Breast epithelium (tissue), 4 donors: ENCODE results near the gene EIF3I. TPM values are rescaled to one million over a fixed set of nuclear protein-coding genes. Genes with fewer than 3 reads are reported as not detected.
A peak's percentile ranks its signal among the peaks of the same experiment; 100 is the strongest.

Source experiments
- DNase-seq, 2 donors: peaks; one replicate each; pipeline ENCODE4 v3.0.0-alpha.2; 2019; ENCODE audit warnings: low spot score in 2 of 2
- H3K27ac ChIP-seq, 2 donors: fragments of 200-600 bp; sonication (generic) in 1 of 2; one replicate each; pipeline ENCODE4 v1.5.1; 2016 to 2019; ENCODE audit warnings: mild to moderate bottlenecking in 1 of 2
- H3K27me3 ChIP-seq, 2 donors: fragments of 200-600 bp; sonication (generic) in 1 of 2; one replicate each; pipeline versions ENCODE4 v1.5.1 to v1.6.0; 2017 to 2019; ENCODE audit warnings: control low read depth in 1 of 2, mild to moderate bottlenecking in 1 of 2
- H3K36me3 ChIP-seq: fragments of 200-600 bp; one replicate; pipeline ENCODE4 v1.5.1; 2019
- H3K4me1 ChIP-seq, 2 donors: fragments of 200-600 bp; sonication (generic); one replicate each; pipeline ENCODE4 v1.5.1; 2016 to 2019; ENCODE audit warnings: control low read depth in 1 of 2
- H3K4me3 ChIP-seq, 3 donors: fragments of 200-600 bp; sonication (generic); 1 replicate in 2 of 3; 2 replicates in 1 of 3; pipeline ENCODE4 v1.5.1; 2016 to 2019; ENCODE audit warnings: mild to moderate bottlenecking in 3 of 3, moderate library complexity in 2 of 3
- H3K9me3 ChIP-seq, 2 donors: fragments of 200-600 bp; sonication (generic) in 1 of 2; one replicate each; pipeline ENCODE4 v1.5.1; 2016 to 2019; ENCODE audit warnings: control low read depth in 1 of 2
- CTCF ChIP-seq, 3 donors: fragments of 450-650 bp; IDR thresholded peaks; one replicate each; pipeline ENCODE4 v1.5.1; 2016 to 2017; ENCODE audit warnings: antibody characterized with exemption in 3 of 3, mild to moderate bottlenecking in 3 of 3, moderate library complexity in 3 of 3
- POLR2A ChIP-seq: fragments of 450-650 bp; IDR thresholded peaks from one replicate; pipeline ENCODE4 v1.6.1; 2016; ENCODE audit warnings: antibody characterized with exemption, mild to moderate bottlenecking, moderate library complexity
- POLR2AphosphoS5 ChIP-seq, 3 donors: sonication (generic); formaldehyde crosslinking; IDR thresholded peaks; one replicate each; pipeline ENCODE4 v1.6.1; 2017; ENCODE audit warnings: antibody characterized with exemption in 3 of 3
- intact Hi-C: fragments of 100-400 bp; cut with DNase I; formaldehyde crosslinking; loops from one replicate; pipeline ENCODE4 v1.15.1; 2023; ENCODE audit warnings: low total_unique reads
- total RNA-seq, 3 donors: library from RNA; depleted of rRNA; stranded (reverse); fragments of >200 nt; gene quantifications; one replicate each; pipeline ENCODE4 v1.1.0, GENCODE V29; 2016

The EIF3I gene
- total RNA-seq, 3 donors from 2014 or later = 177 to 222 (median 190) TPM

DNA sequence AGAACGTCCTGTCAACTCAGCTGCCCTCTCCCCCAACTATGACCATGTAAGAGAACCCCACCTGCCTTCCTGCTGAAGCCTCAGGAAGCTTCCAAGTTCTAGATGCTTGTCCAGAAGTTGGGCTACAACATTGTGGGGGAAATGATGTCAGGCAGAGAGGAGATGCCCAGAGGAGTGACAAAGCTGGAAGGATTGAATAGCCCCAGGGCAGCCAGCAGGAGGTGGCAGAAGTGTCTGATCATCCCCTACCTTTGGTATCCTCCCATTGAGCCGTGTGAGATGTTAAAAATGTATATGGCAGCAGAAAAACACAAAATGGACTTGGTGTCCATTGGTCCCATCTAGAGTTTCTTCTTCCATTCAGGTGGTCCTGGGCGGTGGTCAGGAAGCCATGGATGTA, 6.6 kb downstream of the EIF3I start:
- peaks cover 12% of the 10 kb centered on the region for H3K36me3 ChIP-seq
- no peaks in the 10 kb centered on the region for H3K27me3 ChIP-seq

GRCh38 chr1:32231843-32232432, 9.7 kb downstream of the EIF3I start:
- no peak overlapping the region for H3K4me3 ChIP-seq
- intact Hi-C loops = loop anchor here (2.0 kb wide), 1 partner anchor 57 kb away; no protein-coding TSS in a partner anchor
- H3K27ac ChIP-seq = no peak overlapping the region
- no peaks in the 10 kb centered on the region for H3K9me3 ChIP-seq
- H3K4me1 ChIP-seq = no peaks in the 10 kb centered on the region
- H3K27me3 ChIP-seq = no peaks in the 10 kb centered on the region
- no peak for TF ChIP-seq POLR2AphosphoS5 (IDR thresholded peaks at IDR 0.05)
- TF ChIP-seq CTCF (IDR thresholded peaks at IDR 0.05) = no peak
- peaks cover 12% of the 10 kb centered on the region for H3K36me3 ChIP-seq
- no peak for DNase-seq

More for the DNA sequence above, 6.6 kb downstream of the EIF3I start:
- no peak for TF ChIP-seq POLR2A
- TF ChIP-seq POLR2AphosphoS5 (IDR thresholded peaks at IDR 0.05) = no peak
- TF ChIP-seq CTCF (IDR thresholded peaks at IDR 0.05) = no peak
- Histone ChIP-seq H3K4me1 (peaks cover 2% of the 10 kb centered on the region in 2 donors), H3K4me3 (no peak overlapping the region), H3K27ac (no peak overlapping the region), H3K9me3 (no peaks in the 10 kb centered on the region)
- intact Hi-C loops = no loop called here
- DNase-seq = no peak

DNA sequence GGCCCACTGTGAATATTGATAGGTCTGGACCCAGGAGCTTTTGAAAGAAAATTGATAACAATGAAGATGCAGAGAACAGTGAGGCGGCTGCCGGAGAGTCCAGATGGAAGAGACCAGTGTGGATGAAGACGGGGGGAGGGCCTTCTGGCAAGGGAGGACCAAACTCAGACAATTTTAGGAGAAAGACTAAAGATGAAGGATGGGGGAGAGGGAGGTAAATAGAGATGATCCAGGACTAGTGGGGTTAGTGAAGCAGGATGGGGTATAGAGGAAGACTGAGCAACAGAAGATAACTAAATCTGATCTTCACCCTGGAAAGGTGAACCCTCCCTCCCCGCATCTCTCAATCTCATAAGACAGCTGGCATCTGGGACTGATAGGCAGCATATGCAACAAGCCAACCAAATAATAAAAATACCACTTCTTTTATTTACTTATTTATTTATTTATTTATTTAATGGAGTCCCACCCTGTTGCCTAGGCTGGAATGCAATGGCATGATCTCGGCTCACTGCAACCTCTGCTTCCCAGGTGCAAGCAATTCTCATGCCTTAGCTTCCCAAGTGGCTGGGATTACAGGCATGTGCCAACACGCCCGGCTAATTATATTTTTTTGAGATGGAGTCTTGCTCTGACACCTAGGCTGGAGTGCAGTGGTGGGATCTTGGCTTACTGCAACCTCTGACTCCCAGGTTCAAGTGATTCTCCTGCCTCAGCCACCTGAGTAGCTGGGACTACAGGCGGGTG, 10.5 kb downstream of the EIF3I start:
- Histone ChIP-seq H3K4me3 (no peak overlapping the region), H3K9me3 (no peaks in the 10 kb centered on the region), H3K36me3 (peaks cover 12% of the 10 kb centered on the region), H3K27ac (no peak overlapping the region), H3K4me1 (no peaks in the 10 kb centered on the region), H3K27me3 (no peaks in the 10 kb centered on the region)
- DNase-seq = no peak
- no peak for TF ChIP-seq POLR2A
- TF ChIP-seq POLR2AphosphoS5 (IDR thresholded peaks at IDR 0.05) = no peak
- no peak for TF ChIP-seq CTCF (IDR thresholded peaks at IDR 0.05)
- intact Hi-C loops = no loop called here

DNA sequence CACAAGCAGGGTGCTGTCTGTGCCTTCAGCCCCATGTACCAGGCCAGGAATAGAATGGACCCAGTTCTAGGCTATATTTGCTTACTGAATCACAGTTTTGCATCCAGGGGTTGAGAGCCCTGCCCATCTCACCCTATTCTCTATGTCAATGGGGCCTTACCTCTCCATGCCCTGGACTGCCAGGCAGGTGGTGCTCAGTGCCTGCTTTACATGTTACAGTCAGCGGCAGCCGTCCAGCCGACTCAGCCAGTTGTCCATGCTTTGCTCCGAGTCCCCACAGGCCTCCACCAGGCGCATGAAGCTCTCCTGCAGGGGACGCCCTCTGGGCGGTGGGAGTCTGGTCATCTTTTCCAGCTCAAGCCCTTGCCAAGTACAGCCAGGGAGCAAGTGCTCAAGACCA, 12.6 kb downstream of the EIF3I start:
- H3K4me3 ChIP-seq = no peak overlapping the region
- peaks cover 0 to 6% of the 10 kb centered on the region in 2 donors for H3K4me1 ChIP-seq
- H3K27ac ChIP-seq = no peak overlapping the region
- no peak for DNase-seq
- TF ChIP-seq CTCF (IDR thresholded peaks at IDR 0.05) = no peak
- no peak for TF ChIP-seq POLR2A
- no peak for TF ChIP-seq POLR2AphosphoS5 (IDR thresholded peaks at IDR 0.05)
- H3K36me3 ChIP-seq = no peaks in the 10 kb centered on the region
- no peaks in the 10 kb centered on the region for H3K9me3 ChIP-seq
- intact Hi-C loops = loop anchor here (5.0 kb wide), 1 partner anchor 297 kb away; the partner anchor contains the start of gene PTP4A2
- no peaks in the 10 kb centered on the region for H3K27me3 ChIP-seq

DNA sequence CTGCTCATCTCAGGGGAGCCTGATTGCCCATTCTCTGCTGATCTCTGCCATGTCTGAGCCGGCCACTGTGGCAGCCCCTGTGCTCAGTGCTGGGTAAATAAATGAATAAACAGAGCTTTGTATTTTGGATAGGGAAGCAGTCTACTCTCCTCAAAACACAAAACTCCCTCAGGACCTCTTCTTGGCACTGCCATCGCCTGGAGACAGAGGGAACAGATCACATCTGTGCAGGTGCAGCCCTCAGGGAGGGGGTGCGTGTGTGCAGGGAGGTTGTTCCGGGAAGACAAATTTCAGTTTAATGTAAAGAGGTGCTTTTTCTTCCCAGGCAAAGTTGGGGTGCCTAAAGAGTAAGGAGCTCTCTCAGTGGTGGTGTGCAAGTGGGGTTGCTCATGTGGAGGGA, 17.1 kb downstream of the EIF3I start:
- Histone ChIP-seq H3K4me3 (peak overlapping the region in 2 of 3 donors; percentile 69 to 73), H3K27me3 (no peaks in the 10 kb centered on the region), H3K27ac (peak overlapping the region; percentile 89 to 96), H3K9me3 (no peaks in the 10 kb centered on the region), H3K4me1 (peaks cover 0 to 8% of the 10 kb centered on the region in 2 donors), H3K36me3 (no peaks in the 10 kb centered on the region)
- TF ChIP-seq POLR2A = no peak
- no peak for TF ChIP-seq POLR2AphosphoS5 (IDR thresholded peaks at IDR 0.05)
- TF ChIP-seq CTCF (IDR thresholded peaks at IDR 0.05) = no peak
- intact Hi-C loops = loop anchor here (5.0 kb wide), 1 partner anchor 302 kb away; the partner anchor contains the start of gene PTP4A2
- DNase-seq = no peak
